HG02610 (cell line): ENCODE results near the gene CFAP53.
"Not testable (repeated sequence)": the region's sequence is repeated elsewhere in the genome, so short reads cannot be mapped to it uniquely, and the experiment has no call there.

Experiments
- ATAC-seq: cut with Tn5 transposase; IDR thresholded peaks from one replicate; pipeline ENCODE4 v1.9.1; 2021; ENCODE audit warnings: mild to moderate bottlenecking, moderate library complexity; ENCODE audit not compliant: unreplicated experiment

Gene CFAP53, protein sequence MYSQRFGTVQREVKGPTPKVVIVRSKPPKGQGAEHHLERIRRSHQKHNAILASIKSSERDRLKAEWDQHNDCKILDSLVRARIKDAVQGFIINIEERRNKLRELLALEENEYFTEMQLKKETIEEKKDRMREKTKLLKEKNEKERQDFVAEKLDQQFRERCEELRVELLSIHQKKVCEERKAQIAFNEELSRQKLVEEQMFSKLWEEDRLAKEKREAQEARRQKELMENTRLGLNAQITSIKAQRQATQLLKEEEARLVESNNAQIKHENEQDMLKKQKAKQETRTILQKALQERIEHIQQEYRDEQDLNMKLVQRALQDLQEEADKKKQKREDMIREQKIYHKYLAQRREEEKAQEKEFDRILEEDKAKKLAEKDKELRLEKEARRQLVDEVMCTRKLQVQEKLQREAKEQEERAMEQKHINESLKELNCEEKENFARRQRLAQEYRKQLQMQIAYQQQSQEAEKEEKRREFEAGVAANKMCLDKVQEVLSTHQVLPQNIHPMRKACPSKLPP

DNA sequence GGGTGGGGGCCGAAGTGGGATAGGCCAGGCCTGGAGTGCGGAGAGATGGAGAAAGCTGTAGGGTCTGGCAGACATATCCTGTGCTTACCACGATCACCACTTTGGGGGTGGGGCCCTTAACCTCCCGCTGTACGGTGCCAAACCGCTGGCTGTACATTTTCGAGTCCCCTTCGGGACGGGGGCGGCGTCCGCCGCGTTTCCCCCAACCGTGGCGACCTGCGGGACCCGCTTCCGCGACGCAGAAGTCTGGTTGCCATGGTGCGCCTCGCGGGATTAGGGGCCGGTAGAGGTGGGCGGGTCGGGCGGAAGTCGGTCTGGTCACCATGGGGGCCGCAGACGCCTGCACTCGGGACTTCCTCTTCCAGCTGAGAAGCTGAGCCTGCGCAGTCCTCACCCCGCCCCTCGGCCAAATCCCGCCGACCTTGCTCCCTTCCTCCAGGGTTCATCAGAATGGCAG, at the start of gene CFAP53:
CFAP53 (minus strand) TSS at position 248 of the 457 bp plus-strand sequence; CDS start at position 157, 91 bp downstream.
- peak; percentile 86 for ATAC-seq

DNA sequence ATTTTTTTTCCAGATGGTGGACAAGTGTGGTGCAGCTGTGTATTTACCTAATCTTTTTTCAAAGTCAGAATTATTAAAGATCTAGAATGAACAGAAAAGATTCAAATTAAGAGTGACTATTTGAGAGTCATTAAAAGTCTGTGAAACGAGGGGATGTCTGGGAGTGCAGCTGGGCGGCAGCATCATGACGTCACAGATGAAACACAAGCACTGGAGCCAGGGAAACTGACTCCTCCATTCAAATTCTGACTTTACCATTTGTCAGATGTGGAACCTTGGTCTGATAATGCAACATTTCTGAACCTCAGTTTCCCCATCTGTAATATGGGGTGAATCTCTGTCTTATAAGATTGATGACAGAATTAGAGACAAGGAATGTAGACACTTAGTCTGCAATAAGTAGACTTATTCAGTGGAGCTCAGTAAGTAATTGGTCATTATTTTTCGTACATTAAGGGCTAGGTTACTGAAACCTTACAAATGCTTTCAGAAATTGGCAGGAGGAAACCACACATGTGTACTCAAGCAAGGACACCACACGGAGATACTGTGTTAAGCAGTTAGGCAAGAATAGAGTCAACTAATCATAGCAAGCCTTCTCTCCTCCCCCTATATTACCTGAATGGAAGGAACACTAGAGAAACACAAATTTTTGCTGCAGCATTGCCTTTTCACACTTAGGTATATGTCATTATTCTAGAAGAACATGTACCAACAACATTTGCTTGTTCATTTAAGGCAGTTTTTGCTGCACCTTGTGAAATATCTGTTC, 49.0 kb upstream of the CFAP53 start:
- ATAC-seq: peak; percentile 79

DNA sequence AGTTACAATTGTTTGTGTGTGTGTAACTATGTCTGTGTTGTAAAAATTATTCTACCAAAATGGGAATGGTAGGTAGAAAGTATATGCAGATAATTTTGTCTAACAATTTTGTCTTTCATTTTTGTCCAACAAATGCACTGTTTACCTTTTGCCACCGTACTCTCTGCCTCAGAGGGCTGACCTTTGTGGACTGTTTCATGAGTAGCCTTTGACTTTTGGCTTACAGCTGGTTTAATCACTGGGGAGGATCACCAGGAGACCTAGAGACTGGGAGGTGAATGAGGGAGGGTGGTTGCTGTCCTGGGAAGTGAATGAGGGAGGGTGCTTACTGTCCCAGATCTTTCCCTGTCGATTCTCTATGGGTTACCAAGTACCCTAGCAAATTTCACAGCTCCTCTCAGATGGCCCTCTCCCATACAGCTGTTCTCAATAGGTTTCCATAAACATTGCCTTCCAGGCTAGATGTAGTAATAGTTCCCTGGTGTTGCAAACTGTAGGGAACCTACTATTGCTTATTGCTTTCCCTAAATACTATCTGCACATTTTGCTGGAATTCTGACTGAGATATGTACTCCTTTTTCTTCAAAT, 47.7 kb upstream of the CFAP53 start:
- ATAC-seq: no peak

DNA sequence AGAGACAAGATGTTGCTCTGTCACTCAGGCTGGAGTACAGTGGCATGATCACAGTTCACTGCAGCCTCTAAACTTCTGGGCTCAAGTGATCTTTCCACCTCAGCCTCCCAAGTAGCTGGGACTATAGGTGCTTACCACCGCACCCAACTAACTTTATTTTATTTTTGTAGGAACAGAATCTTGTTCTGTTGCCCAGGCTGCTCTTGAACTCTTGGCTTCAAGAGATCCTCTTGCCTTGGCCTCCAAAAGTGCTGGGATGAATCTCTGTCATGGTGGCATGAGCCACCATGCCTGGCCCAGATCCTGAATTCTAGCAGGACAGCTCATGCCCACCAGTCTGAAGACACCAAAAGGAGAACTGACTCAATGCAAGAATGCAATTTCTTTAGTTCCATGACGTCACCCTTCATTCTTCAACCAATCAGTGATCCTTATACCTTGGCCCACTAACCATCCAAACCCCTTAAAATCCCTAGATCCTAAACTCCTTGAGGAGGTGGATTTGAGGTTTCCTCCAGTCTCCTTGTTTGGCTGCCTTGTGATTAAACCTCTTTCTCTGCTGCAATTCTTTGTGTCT, 46.8 kb upstream of the CFAP53 start:
- ATAC-seq: peak; percentile 27

DNA sequence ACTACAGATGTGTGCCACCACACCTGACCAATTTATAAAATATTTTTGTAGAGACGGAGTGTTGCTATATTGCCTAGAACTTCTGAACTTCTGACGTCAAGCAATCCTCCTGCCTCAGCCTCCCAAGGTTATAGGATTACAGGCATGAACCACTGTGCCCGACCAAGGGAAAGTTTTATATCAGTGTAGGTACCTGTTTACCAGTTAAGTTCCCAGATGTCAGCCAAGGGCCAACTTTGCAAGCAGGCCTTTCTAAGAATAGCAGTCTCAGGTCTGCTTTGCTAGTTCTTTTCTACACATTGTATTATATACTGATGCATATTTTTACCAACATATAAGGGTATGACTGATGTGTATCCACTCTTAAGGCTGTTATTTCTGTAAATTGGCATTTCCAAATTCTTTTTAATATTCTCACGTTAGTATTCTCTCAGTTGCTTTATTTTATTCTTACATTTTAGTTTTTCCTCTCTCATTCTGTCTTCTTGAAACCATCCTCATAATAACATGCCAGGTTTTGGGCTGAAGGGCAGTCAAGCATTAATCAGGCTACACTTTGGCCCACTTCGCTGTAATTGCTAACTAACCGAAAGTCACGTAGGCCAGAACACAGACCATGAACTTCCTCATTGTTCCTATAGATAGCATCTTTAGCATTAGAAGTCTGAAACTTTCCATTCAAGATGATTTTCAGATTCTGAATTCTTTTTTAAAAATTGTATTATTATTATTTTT, 46.2 kb upstream of the CFAP53 start:
- ATAC-seq: peak; percentile 79

DNA sequence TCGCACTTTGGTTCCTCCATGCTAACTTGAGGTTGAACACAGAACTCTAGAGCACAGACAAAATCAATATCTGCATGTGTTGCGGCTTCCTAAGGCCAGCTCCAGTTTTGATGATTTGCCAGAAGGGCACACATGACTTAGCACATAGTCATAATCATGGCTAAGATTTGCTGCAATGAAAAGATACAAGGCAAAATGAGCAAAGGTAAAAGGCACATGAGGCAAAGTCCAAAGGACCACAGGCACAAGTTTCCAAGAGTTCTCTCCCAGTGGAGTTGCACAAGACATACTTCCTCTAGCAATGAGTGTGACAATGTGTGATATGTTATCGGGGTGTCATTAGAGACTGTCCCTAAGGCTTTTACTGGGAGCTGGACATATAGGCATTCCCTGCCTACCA, 45.4 kb upstream of the CFAP53 start:
- ATAC-seq: no peak

DNA sequence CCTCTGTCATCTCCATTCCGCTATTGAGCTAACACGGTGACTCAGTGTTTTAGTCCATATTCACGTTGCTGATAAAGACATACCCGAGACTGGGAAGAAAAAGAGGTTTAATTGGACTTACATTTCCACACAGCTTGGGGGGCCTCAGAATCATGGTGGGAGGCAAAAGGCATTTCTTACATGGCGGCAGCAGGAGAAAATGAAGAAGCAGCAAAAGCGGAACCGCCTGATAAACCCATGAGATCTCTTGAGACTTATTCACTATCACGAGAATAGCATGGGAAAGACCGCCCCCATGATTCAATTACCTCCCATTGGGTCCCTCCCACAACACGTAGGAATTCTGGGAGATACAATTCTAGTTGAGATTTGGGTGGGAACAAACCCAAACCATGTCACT, 43.8 kb upstream of the CFAP53 start:
- ATAC-seq: no peak

DNA sequence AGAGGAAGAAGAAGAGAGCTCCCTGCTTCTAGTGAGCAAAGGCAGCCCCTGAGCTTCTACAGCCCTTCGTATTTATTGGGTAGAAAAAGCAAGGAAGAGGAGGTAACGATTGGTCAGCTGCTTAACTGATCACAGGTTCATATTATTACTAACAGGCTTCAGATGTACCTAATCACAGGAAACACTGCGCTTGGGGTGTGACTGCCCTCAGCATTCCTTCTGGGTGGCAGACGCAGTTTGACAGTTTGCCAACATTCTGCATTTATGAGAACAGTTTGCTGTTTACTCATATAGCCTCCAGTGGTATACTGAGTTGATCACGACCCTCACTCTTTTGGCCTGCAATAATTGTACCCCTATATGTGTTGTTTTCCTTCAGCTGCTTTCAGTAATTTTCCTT, 42.6 kb upstream of the CFAP53 start:
- ATAC-seq: not testable (repeated sequence)

DNA sequence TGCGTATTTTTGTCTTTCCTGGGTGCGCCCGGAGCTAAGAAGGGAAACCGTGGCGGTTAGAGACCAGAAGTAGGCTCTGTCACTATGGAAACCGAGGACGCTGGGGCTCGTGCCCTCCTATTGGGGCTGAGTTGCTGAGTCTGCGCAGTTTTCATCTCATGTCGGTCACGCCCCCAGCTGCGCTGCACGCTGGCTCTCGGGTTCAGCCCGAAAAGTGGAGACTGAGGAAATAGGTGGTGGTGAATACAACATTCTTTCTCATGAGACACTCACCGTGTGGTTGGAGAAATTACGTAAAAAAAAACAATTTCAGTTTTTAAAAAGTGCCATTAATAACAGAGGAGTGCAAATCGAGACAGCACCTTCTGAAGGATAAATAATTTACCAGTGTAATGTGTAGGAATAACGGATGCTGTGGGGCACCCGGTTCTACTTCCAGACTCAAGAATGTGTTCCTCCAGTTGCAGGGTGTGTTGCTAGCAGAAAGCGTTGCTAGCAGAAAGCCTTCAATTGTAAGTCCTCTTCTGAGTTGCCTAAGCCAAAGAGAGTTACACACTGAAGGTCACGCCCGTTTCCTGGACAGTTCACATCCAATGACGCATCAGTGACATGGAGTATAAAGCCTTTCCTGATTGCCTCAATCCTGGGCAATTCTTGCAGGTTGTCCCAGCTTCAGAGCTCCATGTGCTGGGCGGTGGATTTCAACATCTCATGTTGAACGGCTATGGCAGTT, 41.6 kb upstream of the CFAP53 start:
- ATAC-seq: peak; percentile 95

DNA sequence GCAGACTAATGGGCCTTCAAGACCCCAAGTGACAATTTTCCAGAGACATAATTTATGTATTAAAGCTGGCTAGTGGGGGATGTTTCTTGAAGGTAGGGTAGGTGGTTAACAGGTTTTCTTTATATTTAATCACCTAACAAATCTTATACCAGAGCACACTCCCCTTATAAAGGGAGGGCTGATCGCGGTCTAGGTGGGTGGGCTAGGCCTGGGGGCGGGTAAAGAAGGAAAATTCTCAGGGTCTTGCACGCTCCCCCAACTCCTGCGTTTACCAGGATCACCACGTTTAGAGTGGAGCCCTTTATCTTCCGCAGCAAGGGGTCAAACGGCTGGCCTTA, 41.1 kb upstream of the CFAP53 start:
- ATAC-seq: no peak

DNA sequence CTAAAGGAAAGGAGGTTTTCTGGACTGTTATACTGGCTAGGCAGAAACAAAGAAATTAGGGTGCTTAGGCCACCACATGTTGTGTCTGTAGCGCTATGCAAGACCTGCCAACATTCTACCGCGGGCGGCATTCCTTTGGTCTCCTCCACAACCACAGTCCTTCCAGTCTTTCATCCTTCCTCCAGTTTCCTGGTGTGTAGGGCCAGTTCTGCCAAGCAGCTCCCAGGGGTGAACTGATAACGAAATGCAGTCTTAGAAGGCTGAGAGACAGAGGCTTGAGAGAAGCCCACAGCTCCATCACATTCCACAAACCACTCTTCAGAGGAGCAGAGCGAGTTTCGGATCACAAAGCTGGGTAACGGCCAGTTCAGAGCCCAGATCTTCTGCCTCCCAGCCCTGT, 40.6 kb upstream of the CFAP53 start:
- ATAC-seq: no peak

DNA sequence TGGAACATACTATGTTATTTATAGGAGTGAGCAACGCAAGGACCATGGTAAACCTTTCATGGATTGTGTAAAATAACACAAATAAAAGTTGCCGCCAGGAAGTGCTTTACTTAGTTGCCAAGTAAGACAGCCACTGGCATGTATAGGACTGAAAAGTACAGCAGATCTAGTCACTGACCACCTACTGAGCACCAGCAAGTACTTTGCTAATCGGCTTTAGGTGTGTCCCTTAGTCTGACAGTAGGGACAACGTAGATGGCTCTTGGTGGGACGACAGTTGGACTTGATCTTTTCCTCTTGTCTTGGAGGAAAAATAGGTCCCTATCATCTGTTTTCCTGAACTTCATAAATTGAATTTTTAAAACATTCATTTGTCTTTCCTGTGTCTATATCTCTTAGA, 34.8 kb upstream of the CFAP53 start:
- no peak for ATAC-seq

DNA sequence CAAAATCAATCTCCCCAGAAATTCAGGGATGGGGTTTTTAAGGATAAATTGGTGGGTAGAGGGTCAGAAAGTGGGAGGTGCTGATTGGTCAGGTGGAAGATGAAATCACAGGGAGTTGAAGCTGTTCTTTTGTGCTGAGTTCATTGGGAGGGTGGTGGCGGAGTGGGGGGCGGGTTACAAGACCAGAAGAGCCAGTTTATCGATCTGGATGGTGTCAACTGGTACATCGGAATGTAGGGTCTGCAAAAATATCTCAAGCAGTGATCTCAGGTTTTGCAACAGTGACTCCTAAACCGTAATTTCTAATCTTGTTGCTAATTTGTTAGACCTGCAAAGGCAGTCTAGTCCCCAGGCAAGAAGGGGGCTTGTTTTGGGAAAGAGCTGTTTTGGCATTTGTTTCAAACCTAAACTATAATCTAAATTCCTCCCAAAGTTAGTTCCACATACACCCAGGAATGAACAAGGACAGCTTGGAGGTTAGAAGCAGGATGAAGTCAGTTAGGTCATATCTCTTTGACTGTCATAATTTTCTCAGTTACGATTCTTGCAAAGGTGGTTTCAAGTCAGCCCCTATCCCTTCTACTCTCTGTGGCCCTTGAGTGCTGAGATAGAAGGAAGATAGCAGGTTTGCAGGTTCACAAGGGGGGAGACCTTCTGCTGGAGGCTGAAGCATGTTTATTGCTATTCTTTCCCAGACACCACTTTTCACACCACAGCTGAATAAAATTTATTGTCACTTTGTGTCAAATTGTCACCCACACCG, 33.5 kb upstream of the CFAP53 start:
- no peak for ATAC-seq

DNA sequence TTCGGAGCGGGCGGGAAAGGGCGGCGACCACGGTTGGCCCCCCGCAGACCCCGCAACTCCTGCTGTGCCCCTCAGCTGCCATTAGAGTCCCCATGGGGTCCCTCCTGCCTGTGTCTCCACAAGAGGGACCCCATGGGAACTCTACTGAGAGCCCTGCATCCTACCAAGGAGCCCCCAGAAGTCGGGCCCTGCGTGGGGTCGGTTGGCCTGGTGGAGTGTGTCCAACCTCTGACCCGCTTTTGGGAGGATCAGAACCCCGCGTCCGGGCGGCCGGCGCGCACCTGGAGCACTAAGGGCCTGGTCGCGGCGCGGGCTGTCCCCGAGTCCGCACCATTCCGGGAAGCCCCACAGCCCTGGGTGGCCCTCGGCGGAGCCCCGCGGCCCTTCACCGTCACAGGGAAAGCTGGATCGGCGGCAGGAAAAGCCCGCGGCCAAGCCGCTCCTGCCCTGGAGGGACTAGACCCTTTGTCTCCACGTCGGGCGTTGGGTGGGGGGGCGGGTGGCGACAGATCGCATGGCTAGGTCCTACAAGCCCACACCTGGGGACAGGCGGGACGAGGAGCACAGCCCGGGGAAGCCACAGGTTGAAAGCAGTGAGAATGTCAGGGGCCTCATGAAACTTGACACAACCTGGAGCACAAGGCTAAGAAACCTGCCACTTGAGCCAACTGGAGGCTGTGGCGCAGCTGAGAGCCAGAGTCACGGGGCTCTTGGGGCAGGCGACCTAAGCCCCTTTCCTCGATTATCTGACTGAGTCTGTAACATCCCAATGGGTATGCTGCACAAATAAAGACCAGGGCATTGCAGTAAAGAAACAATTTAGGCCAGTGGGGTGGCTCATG, 32.4 kb upstream of the CFAP53 start:
- no peak for ATAC-seq

DNA sequence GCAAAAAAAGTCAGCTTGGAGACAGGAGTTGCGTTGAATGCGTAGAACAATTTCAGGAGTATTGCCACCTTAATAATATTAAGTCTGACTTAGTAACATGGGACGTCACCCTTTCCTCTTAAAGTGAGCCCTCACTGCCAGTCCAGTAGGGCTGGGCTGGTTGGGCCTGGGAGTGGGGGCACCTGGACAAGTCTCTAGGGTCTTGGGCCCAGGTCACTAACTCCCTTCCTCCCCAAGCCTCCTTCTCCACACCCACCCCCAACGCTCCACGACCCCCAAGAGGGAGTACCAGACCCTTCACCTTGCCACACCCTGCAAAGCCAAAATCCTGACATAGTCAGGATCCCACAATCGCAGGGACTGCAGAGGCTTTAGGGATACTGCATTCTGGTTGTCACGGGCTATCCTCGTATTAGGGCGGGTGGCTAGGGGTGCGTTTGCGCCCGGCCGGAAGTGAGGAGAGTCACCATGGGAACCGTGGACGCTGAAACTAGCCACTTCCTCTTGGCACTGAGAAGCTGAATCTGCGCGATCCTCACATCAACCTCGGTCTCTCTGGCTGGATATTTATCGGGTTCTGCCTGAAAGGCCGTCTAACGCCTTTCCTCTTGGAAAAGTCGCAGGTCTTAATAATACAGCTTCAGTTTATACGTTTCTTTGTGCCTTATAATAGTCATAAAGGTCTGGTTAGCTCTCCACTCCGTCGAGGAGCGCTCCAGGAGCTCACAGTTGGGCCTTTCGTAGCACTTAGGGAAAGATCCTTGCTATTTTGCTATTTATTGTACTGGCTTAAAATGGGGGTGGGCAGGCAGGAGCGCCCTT, 31.5 kb upstream of the CFAP53 start:
- peak; percentile 100 for ATAC-seq

DNA sequence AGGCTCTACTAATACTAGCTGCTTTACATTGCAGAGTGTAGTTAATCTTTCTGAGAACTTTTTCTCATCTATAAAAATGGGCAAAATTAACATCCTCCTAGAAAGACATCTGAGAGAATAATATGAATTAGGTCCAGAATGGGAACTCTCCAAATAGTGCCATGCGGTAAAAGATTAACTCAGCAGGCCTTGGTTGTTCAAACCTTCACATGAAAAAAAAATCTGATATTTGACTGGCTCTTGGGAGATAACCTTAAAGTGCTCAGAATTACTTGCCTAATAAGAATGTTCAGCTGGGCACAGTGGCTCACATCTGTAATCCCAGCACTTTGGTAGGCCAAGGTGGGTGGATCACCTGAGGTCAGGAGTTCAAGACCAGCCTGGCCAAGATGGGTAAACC, 26.7 kb upstream of the CFAP53 start:
- no peak for ATAC-seq

DNA sequence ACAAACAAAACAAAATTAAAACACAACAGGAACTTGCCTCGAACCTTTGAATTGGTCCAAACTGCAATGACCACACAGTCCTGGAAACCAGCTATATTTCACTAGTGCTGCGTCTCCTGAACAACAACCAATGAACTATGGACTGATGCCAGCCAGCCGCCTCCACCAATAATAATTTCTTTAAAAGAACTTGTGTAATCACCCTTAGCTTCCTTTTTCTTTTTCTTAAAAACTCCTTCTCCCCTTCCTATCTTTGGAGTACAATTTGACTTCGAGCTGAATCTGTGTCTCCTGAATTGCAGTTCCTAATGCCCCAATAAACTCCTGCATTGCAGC, 22.8 kb upstream of the CFAP53 start:
- ATAC-seq: no peak
